GM12875 (cell line): Measurements from ENCODE around the gene TRAF3.
"Not testable (repeated sequence)": the region's sequence is repeated elsewhere in the genome, so short reads cannot be mapped to it uniquely, and the experiment has no call there.

Source experiments
- H3K4me3 ChIP-seq: one replicate; pipeline ENCODE4 v1.5.1; 2011; ENCODE audit warnings: low read depth, low read length, control low read depth
- CTCF ChIP-seq: IDR thresholded peaks from 2 replicates; pipeline ENCODE4 v1.5.1; 2011; ENCODE audit warnings: low read depth, mild to moderate bottlenecking, control low read depth, inconsistent platforms, low read length, moderate library complexity, borderline replicate concordance; ENCODE audit not compliant: insufficient read depth

TRAF3 gene

GRCh38 chr14:102889615-102890014 is 112.4 kb downstream of the TRAF3 start:
- no peak overlapping the region for H3K4me3 ChIP-seq
- TF ChIP-seq CTCF = no peak

- no peak overlapping the region for H3K4me3 ChIP-seq
- no peak for TF ChIP-seq CTCF
Observed at GRCh38 chr14:102891111-102891510, 113.9 kb downstream of the TRAF3 start.

DNA sequence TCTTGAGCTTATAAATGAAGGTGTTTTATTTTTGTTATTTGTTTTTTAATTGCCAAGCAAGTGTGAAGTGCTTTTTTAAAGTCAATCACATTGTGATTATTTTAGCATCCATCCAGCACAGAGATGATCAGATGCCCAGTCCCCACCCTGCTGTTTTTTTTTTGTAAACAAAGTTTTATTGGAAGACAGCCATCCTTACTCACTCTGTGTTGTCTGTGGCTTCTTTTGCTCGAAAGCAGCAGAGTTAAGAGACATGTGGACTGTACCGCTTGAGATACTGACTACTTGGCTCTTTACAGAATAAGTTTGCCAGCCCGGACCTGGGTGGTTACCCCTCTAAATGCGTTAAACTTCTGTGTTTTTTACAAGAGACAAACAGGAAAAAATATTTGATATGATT is 114.3 kb downstream of the TRAF3 start:
- no peak overlapping the region for H3K4me3 ChIP-seq
- TF ChIP-seq CTCF = no peak

GRCh38 chr14:102892651-102893050 is 115.4 kb downstream of the TRAF3 start:
- TF ChIP-seq CTCF = no peak
- no peak overlapping the region for H3K4me3 ChIP-seq

- no peak for TF ChIP-seq CTCF
- no peak overlapping the region for H3K4me3 ChIP-seq
Observed at GRCh38 chr14:102893452-102893851, 116.2 kb downstream of the TRAF3 start.

- not testable (repeated sequence) for H3K4me3 ChIP-seq
Observed at GRCh38 chr14:102896735-102897134, 119.5 kb downstream of the TRAF3 start.

- H3K4me3 ChIP-seq = no peak overlapping the region
- TF ChIP-seq CTCF = no peak
Observed at GRCh38 chr14:102897299-102898027, 120.2 kb downstream of the TRAF3 start.
